GM03348 (cell line): ENCODE data around the gene SYPL2.
"Not testable (repeated sequence)": the region's sequence is repeated elsewhere in the genome, so short reads cannot be mapped to it uniquely, and the experiment has no call there.

Experiments
- DNase-seq: peaks from one replicate; pipeline ENCODE4 v3.0.0; 2012; ENCODE audit warnings: low spot score

The SYPL2 gene

DNA sequence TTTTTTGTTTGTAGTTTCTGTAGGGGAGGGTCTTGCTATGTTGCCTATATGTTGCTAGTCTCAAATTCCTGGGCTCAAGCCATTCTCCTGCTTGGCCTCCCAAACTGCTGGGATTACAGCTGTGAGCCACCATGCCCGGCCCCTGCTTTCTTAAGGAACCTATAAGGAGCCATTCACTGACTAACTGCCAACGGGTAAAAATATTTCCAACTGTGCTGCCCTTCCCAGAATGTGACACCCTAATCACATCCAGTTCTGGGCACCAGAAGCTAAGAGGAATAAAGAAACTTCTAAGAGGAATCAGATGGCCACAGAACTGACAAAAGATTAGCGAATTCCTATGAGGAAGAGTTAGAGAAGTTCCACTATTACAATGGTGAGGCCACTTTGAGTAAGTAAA is 6.4 kb downstream of the SYPL2 start:
- no peak for DNase-seq

DNA sequence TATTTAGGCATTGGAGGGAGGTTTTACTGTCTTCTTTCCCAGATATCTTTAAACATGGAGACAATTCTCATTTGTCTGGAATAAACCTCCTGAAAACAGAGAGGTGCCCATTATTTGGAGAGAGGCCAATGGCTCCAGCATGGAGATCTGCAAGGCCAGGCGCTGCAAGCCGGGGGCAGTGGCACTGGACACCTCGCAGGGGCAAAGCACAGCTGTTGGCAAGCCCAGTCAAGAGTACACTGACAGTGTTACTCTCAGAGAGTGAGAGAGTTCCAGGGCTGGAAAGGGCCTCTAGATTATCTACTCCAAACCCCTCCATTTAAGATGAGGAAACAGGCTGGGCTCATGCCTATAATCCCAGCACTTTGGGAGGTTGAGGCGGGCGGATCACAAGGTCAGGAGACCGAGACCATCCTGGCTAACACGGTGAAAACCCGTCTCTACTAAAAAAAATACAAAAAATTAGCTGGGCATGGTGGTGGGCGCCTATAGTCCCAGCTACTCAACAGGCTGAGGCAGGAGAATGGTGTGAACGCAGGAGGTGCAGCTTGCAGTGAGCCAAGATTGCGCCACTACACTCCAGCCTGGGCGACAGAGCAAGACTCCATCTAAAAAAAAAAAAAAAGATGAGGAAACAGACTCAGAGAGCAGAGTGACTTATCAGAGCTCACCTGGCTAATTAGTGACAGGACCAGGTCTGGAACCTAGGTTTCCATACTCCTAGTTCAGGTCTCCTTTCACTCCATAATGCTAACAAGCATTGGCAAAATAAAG is 7.1 kb downstream of the SYPL2 start:
- DNase-seq, result not testable (repeated sequence)

DNA sequence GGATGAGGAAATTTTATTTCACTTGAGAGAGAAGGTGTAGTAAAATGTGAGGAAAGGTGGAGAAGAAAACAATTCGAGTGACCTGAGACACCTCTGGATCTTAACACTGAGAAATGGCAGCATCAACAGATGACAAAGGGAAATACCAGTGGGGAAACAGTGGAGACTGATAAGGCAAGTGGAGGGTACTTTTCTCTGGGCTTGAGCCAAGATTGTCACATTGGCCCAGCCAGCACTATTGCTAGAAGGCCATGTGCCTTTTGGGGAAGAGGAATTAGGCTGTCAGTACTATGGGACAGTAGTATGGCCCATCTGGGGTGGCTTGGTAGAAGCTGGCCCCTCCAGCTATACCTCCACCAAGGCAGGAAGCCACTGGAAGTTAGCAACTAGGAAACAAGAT is 8.4 kb downstream of the SYPL2 start:
- no peak for DNase-seq

- no peak for DNase-seq
These were observed 8.9 kb downstream of the SYPL2 start for GRCh38 chr1:109475261-109475660.

GRCh38 chr1:109476825-109477224 is 10.5 kb downstream of the SYPL2 start:
- no peak for DNase-seq

DNA sequence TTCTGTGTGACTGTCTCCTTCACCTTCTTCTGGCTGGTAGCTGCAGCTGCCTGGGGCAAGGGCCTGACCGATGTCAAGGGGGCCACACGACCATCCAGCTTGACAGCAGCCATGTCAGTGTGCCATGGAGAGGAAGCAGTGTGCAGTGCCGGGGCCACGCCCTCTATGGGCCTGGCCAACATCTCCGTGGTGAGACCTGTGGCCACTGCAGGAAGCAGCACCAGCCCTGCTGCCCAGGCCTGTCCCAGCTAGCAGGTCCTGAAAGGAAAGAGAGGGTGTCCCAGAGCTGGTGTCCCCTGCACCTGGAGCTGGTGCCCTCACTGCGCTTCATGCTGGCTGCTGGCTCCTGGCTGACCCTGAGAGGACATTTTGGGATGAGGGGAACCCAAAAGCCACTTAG is 11.5 kb downstream of the SYPL2 start:
- no peak for DNase-seq

- DNase-seq, result no peak
These were observed 12.5 kb downstream of the SYPL2 start for GRCh38 chr1:109478806-109479205.

GRCh38 chr1:109479311-109479710 is 13.0 kb downstream of the SYPL2 start:
- DNase-seq, result no peak

GRCh38 chr1:109479901-109480300 is 13.6 kb downstream of the SYPL2 start:
- no peak for DNase-seq

DNA sequence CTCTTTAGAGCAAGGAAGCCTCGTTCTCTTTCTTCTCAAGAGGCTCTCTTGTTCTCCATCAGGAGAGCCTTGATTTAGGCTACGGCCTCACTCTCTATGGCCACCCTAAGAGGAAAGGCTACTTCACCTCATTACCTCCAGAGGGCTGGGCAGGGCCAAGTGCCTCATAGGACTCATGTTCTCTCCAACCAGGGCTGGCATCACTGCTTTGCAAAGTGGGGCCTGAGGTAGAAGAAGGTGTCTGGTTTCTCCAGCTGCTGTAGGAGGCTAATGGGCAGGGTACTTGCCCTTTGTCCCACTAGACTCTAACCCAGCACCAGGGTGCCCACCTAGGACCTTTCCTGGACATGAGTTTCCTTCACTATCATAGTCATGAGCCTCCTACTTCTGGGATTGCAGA is 15.3 kb downstream of the SYPL2 start:
- DNase-seq, result no peak

GRCh38 chr1:109482242-109482641 is 15.9 kb downstream of the SYPL2 start:
- DNase-seq, result no peak

GRCh38 chr1:109482791-109483671 is 16.7 kb downstream of the SYPL2 start:
- DNase-seq, result peak; percentile 31

GRCh38 chr1:109483672-109484518 is 17.5 kb downstream of the SYPL2 start, which contains the start of gene ATXN7L2:
TSS of gene ATXN7L2 (plus strand) at chr1:109483905. CDS start at chr1:109483954, 49 bp downstream.
- peak; percentile 100 for DNase-seq

DNA sequence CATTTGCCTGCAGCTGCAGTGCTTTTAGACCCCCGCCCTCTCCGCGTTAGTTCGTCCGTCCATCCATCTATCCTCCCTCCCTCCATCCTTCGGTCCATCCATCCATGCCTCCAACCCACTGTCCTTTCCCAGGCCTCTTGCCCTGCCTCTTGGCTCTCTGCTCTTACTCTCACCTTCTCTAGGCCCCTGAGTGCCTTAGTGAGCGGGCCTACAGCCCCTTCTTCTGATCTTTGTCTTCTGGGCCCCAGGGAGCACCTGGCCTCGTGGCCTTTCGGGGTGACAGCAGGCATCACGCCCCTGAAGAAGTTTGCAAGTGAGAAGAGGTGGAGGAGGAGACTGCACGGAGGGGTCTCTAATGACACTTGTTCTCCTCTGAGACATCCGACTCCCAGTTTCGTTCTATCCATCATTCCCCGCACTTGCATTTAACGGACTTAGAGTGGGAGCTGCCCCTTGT is 18.2 kb downstream of the SYPL2 start:
- peak; percentile 11 for DNase-seq

GRCh38 chr1:109485001-109485400 is 18.7 kb downstream of the SYPL2 start:
- DNase-seq, result no peak

DNA sequence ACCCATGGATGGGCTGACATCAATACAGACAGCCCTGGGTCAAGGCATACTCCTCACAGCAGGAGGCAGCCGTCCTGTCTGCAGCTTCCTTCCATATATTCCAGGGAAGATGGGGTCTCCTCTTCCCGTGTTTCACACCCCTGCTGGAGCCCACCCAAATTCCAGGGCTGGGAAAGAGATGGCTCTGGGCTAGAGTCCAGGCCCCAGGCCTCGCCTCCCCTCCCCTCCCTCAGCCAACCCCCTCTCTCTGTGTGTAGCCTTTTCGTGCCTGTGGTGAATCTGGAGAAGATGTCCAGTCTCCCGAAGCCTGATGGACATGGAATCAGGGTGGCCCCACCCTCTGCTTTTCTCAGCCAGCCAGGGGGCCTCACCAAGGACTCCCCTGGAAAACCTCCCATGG is 20.9 kb downstream of the SYPL2 start:
- DNase-seq, result no peak

DNA sequence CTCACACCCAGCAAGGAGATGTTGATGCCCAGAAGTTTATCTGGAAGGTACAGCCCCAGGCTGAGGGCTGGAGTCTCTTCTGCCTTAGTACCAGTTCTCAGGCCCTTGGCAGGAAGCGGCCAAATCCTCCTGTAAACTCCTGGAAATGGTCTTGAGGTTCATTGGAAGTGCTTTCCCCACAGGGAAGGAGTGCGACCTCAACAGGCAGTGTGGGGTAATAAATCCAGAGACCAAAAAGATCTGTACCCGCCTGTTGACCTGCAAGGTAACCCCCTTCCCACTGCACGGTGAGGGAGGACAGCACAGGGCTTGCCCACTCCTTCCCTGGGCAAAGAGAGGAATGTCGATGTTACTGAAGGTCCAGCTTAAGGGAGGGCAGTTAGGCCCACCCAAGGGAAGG is 21.9 kb downstream of the SYPL2 start:
- peak; percentile 12 for DNase-seq

DNA sequence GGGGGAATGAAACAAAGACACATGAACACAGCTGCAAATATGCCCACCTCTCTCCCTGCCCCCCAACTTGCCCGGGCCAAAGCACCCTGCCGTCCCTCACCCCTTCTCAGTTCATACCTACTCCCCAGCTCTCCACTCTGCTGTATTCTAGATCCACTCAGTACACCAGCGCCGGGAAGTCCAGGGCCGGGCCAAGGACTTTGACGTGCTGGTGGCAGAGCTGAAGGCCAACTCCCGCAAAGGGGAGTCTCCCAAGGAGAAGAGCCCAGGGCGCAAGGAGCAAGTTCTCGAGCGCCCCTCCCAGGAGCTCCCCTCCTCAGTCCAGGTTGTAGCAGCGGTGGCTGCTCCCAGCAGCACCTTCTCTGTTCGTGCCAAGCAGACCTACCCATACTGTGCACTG is 22.4 kb downstream of the SYPL2 start:
- no peak for DNase-seq

GRCh38 chr1:109490029-109490933 is 23.9 kb downstream of the SYPL2 start:
- DNase-seq, result peak; percentile 86

DNA sequence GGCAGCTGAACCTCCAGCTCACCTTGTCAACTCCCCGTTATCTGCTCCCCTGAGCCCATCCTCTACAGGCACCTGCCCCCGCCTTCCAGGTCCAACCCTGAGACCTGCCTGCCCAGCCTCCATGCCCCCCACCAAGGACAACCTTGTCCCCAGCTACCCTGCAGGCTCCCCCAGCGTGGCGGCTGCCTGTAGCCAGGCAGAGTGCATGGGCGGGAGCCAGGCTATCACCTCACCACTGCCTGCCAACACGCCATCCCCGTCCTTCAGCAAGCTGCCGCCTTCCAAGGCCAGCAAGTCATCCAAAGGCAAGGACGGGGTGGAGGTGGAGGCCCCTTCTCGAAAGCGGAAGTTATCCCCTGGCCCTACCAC is 24.6 kb downstream of the SYPL2 start:
- DNase-seq, result no peak

DNA sequence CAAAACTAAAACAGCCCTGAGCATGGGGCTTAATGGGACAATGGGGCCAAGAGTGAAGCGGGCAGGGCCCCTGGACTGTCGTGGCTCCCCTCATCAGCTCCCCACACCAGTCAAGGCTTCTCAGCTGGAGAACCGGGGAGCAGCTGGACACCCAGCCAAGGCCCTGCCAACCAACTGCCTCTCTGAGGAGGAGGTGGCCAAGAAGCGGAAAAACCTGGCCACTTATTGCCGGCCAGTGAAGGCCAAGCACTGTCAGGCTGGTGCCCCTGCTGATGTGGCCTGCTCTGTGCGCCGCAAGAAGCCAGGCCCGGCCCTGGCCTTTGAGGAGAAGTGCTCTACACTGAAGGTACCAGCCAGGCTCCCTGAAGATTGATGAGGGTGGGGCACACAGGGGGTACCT is 25.0 kb downstream of the SYPL2 start:
- no peak for DNase-seq
